GM12891 (cell line): ENCODE measurements around the gene INHBC.

Experiments
- PAX5 ChIP-seq: IDR thresholded peaks from 2 replicates; pipeline ENCODE4 v1.6.1; 2011; ENCODE audit warnings: low read length, moderate library complexity, mild to moderate bottlenecking; ENCODE audit not compliant: insufficient read depth, severe bottlenecking
- POLR2A ChIP-seq: IDR thresholded peaks from 2 replicates; pipeline ENCODE4 v1.6.1; 2011; ENCODE audit warnings: low read depth, low read length, control low read depth
- POLR2AphosphoS5 ChIP-seq: IDR thresholded peaks from 2 replicates; pipeline ENCODE4 v1.6.1; 2011; ENCODE audit warnings: low read depth, low read length, control low read depth
- SPI1 ChIP-seq: IDR thresholded peaks from 2 replicates; pipeline ENCODE4 v1.6.1; 2011; ENCODE audit warnings: low read depth, low read length, control low read depth

- TF ChIP-seq POLR2A (no peak), POLR2AphosphoS5 (no peak), SPI1 (no peak), PAX5 (no peak)
Measured at GRCh38 chr12:57474430-57474829, 39.8 kb downstream of the INHBC start.
